HG03520 (cell line): Measurements from ENCODE around the gene NFYC.

Source experiments
- ATAC-seq: cut with Tn5 transposase; IDR thresholded peaks from one replicate; pipeline ENCODE4 v1.9.1; 2021; ENCODE audit warnings: mild to moderate bottlenecking, moderate library complexity; ENCODE audit not compliant: unreplicated experiment

Gene NFYC

DNA sequence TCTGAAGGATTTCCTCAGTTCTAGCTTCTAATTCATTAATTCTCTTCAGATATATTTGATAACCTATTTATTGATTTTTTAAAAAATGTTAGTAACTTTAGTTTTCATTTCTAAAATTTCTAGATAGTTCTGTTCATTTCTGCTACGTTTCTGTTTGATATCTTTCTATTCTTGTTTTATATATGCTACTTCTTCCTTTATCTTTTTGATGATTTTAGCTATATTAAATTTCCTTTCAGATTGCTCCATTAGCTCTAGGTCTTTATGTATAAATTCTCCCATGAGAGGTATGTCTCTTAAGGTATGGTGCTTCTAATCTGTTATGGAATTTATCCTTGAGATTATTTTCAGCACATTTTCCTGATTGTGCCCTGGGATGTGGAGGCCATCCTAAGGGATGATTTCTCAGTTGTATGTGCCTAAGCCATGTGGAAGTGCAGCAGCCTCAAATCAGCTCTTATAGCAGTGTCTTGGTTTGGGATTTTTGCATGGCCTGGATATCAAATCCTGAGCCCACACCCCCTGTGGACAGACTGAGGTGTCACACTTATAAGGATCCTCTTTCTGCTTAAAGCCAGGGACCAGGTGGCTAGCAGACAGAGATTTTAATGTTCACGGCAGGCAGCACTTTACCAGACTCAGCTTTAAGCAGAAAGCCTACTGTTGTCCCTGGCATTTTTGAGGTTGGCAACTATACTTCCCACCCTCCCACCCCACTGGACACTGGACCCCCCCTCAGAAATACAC is 85.9 kb downstream of the NFYC start:
- no peak for ATAC-seq

DNA sequence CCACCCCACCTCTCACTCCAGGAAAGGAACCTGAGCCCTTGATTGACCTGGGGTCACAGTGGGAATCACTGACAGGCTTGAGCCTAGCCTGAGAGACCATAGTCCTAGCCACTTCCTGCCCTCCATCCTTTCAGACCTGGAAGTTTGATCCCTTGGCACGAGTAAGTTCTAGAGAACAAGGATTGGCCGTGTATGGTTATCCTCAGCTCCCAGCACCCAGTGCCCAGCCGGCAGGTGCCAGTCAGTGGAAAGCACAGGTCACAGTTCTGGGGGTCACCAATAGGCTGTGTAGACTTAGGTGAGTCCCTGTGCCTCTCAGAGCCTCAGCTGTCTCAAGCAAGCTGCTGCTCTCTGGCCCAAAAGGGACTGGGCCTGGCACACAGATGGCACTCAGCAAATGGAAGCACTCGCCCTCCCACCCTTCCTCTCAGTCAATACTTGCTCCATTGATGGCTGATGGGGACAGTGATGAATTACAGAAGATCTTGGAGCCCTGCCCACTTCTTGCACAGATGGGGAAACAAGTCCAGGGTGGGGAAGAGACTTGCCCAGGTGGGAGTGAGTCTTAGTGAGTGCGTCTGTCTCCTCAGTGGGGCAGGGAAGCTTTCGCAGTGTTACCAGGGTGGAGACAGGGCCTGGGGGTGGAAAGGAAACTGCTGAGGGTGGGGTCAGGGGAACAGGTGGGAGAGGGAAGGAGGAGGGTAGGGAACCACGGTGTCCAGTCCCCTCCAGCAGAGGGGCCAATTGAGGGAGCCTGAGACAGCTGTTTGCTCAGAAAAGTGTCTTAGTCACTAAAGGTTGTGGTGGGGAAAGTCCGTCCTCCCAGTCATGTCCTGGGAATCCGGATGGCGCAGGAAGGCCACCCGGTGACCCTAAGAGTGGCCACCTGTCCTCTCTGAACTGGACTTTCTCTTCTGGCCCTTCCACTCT is 89.4 kb downstream of the NFYC start:
- ATAC-seq = no peak

DNA sequence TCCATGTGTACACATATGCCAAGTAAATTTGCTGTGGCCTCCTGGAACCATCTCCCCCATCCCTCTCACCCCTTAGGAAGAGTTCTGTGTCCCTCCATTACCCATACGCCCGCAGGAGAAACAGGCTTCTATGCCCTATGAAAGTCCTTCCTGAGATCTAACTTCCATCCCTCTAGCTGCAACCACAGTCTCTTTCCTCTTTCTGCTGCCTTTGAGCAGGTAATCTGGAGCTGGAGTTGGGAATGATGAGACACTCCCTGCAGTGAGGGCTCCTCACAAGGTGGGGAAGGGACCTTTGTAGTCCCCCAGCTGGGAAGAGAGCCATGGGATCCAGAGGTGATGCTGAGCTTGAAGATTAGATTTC is 90.1 kb downstream of the NFYC start:
- ATAC-seq = no peak

DNA sequence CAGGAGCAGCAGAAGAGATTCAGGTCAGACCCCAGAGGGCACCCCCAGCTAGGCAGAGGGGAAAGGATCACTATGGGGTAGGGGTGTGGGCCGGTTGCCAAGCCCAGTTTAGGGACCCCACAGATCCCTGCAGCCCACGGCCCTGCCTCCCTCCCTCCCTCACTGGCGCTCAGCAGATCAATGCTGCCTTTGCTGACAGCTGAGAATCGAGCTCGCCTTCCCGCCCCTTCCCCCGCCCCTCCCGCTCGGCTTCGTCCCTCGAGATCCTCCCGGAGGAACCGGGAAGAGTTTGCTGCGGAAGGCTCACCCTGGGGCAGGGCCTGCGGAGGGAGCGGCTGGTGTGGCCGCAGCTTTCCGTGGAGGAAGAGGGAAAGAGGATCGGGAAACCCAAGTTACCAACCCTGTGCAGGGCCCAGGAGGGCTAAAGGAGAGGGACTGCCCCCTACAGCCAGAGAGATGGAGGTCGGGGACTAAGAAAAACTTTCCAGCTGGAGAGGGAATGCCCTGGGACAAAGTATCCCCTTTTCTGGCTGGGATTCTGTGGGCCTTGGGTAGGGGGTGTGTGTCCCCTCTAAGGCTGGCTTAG is 91.0 kb downstream of the NFYC start:
- ATAC-seq = no peak

DNA sequence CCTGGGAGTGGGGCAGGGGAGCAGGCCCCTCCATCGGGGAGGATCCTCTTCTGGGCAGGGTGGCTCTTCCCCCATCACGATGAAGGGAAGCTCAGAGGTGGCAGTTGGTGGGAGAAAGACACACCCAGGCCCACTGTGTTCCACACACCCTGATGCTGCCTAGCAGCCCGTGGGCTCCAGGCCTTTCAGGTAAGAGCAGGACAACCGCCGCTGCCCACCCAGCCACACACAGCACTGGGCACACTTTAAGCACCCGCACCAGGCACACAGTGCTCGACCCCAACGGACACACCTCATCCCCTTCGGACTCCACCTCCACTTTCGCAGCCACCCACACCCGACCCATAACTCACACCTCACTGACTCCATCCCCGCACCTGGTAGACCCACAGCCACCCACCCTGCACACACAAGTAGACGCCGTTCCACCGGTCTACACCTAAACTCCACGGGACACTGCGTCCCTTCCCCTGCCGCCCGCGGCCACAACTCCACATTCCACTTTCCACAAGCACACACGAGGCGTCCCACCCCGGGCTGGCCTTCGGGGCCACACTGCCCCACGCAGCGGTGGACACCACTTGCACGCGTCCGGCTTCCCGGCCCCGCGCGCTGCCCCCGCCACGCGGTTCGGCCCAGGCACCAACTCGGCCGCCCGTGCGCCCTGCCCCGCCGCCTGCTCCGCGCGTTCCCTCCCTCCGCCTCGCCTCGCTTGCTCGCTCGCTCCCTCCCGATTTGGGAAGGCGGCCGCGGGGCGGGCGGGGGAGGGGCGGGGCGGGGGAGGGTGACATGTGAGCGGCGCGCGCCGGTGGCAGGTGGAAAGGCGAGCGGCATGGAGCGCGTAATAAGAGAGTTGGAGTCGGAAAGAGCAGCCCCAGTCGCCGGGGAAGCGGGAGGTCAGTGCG is 91.7 kb downstream of the NFYC start, which contains the start of gene KCNQ4:
Gene KCNQ4, plus strand, starts transcription at position 787 of the 905 bp plus-strand sequence. CDS start 307 bp downstream, outside the sequence.
- ATAC-seq = no peak

DNA sequence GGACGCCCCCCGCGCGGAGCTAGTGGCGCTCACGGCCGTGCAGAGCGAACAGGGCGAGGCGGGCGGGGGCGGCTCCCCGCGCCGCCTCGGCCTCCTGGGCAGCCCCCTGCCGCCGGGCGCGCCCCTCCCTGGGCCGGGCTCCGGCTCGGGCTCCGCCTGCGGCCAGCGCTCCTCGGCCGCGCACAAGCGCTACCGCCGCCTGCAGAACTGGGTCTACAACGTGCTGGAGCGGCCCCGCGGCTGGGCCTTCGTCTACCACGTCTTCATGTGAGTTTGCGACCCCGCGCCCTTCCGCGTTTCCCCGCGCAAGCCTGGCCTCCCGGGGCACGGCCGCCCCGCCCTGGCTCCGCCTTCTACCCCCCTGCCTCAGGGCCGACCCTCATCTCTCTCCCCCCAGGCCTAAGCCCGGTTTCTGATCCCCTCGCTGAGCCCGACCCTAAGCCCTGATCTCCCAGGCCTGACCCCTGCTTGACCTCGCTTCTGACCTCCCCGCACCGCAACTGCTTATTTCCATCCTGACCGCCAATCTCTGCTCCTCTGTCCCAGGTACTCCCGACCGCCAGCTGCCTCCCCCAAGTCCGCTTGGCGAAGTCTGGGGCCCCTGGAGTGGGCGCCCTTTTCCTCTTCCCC is 92.8 kb downstream of the NFYC start:
- ATAC-seq = no peak

DNA sequence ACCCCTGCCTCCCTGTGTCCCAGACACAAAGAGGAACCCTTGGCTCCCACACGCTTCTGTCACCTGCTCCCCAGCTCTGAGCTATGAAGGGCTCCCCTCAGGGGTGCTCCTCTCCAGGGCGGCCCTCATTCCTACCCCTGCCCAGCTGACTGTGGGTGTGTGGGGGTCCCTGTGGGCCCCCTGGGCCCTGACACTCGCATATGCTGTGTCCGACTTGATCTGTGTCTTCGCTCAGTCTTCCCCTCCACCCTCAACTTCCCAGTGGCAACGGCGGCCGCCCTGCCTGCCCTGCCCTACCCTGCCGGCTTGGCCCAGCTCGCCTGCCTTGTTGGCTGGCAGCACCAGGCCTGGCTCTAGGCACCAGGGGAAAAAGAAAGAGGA is 93.3 kb downstream of the NFYC start:
- ATAC-seq = no peak

DNA sequence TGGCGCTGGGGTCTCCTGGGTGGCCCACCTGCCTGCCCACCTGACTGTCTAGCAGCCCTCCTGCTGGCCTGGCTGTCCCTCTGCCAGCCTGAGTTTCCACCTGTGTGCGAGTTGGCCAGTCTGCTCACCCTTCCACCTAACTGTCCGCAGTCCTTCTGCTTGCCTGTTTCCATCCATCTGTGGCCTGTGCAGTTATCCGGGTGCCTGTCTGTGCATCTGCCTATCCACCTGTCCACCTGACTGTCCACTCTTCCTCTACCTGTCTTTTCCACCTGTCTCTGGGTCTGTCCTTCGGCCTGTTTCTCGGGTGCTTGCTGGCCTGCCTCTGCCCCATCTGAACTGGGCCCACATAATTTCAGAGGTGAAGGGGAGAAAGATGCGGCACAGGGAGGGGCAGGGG is 93.9 kb downstream of the NFYC start:
- ATAC-seq = no peak

DNA sequence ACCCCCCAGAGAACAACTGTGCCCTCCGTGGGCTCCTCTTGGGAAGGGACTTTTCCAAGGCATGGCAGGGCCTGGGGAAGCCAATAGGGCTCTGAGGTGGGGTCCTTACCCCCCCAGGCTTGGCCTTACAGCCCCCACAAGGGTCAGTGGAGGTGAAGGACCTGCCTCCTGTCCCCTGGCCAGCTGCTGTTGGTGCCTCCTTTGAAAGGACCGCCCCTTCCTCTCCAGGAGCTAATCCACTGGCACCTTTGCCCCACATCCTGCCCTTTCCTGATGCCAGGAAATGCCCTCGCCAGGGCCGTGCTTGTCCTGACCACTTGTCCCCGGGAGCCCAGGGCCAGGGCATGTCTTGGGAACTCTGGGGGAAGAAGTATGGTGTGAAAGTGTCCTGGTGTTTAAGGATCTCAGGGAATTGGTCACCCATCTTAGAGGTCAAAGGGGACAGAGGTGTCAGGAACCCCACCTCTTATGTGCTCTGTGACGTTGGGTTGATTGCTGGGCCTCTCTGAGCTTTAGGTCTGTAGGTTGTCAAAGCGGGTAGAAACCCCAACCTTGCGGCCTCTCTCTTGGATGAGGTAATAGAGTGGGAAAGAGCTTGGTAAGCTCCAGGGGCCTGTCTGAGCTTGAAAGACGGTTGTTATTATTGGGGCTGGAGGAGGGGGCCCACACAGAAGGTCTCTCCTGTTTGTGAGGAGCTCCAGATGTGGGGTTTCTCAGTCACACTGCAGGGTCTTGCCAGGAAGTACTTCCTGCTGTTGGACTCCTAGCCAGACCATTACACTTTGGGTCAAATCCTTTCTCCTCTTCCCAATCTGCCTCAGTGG is 94.9 kb downstream of the NFYC start:
- ATAC-seq = no peak

DNA sequence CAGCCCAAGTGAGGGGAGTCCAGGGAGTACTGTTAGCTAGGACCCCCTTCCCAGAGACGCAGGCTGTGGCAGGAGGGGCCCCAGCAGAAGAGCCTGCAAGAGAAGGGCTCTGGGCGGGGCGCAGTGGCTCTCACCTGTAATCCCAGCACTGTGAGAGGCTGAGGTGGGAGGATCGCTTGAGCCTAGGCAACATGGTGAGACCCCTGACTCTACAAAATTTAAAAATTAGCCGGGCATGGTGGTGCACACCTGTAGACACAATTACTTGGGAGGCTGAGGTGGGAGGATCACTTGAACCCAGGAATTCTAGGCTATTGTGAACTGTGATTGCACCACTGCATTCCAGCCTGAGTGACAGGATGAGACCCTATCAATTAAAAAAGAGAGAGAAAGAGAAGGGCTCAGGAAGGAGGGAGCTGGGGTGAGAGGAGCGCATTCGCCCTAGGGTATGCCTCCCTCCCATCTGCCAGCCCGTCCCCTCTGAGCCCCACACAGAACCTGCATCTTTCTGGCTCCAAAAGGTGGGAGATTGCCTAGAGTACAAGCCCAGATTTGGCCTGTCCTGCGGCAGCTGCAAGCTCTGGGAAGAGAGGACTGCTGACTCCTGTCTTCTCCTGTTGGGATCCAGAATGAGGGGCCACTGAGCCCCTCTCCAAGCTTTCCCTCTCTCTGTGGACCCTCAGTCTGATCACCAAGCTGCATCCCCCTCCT is 95.6 kb downstream of the NFYC start:
- ATAC-seq = no peak

DNA sequence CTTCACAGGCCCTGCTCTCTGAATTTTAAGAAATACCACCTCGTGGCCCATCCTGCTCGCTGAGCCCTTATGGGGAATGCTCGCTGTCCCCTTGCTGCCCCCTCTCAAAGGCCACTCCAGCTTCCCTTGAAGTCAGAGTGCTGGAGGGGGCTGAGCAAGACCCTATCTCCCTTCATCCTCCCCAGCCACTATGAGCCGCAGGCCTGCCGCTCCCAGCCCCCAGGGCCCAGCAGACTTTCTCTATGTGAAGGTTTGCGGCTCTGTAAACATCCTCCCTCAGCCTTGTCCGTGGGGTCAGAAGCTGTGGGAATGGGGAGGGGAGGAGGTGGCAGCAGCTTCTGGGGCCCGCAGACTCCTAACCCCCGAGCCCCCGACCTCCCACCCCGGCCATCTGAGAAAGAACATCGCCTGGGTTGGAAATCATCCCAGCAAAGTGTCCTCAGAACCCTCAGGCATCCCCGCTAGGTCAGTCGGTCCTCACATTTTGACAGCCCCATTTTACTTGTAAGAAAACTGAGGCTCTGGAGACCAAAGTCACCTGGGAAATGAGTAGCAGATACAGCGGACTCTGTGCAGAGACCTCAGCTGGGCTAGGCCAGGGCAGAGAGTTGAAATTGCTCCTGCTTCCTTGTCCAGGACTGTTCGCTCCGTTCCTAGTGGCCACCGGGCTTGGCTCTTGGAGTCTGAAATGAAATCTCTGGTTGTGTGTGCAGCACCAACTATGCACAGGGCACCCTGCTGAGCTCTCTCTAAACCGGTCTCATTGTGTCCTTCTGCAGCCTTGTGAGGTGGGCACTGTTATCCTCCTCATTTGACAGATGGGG is 96.4 kb downstream of the NFYC start:
- no peak for ATAC-seq

DNA sequence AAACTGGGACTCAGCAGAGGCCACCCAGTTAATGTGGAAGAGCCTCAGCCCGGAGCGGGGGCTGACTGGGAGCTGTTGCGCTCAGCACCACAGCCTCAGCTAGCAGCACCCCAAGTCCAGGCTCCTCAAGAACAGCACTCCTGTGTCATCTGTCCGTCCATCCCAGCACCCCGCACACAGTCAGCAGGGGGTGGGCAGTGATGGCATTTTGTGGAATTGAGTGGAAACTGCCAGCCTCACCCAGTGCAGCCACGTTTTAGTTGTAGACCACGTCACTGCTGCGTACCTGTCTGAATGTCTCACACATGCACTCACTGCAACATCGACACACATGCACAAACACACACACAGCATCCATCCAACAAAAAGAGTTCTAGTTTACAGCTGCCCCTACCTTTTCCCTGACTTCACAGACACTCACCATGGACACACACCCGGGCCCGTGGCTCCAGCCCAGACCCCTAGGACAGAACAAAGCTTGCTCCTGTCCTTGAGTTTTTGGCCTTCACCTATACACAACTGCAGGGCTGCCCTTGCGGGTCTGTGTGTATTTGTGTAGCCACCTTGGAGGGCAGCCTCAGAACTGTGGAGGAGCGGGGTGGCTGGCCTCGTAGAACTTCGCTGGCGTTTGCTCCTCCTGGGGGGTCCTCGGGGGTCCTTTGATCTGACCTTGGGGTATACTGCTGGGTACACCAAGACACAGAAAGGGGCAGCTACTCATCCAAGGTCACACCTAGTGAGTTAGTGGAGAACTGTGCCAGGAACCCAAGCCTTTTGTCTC is 97.2 kb downstream of the NFYC start:
- ATAC-seq = no peak

DNA sequence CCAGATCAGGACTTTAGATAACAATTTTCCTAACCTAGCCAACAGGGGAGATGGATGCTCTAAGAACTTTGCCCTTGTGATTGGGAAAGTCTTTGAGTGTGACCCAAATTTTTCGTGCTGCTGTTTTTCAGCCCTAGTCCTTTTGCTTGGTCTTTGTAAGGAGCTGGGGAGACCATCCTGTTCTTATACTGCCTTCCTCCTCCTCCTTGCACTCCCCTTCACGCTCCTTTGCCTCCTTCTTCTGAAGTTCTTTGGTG is 97.8 kb downstream of the NFYC start:
- no peak for ATAC-seq

DNA sequence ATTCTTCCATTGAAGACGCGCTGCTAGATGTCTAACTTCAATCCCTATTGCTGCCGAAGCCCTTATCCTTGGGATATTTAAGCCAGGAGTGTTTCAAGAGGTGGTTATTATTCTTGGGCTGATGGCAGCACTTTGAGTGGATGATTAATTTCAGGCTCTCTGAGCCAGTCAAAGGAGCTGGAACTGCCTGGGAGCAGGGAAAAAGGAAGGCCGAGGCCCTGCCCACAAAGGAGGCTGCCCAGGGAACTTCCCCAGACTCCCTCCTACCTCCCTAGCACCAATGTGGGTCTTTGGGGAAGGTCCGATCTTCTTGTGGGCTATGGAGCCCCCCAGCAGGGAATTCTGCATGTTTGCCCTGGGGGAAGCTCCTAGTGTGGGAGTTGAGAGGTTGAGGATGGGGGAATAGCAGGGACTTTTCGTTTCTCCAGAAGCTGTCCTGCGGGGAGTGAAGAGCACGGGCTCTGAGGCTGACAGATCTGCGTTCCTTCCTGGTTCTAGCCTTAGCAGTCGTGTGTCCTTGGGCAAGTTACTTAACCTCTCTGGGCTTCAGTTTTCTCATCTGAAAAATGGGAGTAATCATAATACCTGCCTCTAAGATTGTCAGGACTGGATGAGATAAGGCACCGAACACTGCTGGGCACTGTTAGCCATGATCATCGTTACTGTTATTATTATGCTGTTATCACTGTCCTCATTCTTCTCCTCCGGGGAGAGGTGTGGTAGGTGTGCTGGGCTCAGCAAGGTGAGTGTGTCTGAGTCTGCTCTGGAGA is 98.3 kb downstream of the NFYC start:
- ATAC-seq = no peak

DNA sequence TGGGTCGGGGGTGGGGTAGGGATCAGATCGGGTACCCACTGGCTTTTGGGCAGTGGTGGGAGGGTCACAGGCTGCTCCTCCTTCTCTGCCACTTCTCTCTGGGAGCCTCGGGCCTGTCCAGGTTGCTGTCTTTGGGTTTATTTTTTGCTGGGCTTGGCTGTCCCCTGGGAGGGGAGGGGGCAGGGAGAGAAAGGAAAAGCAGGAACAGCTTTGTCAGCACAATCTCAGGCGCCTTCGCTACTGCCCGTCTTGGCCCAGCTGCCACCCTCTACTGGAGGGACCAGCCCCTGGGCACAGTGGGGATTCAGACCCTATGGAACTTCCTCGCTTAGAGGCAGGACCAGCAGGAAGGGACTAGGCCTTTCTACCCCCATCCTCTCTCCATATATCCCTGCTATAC is 100.5 kb downstream of the NFYC start:
- ATAC-seq = no peak

DNA sequence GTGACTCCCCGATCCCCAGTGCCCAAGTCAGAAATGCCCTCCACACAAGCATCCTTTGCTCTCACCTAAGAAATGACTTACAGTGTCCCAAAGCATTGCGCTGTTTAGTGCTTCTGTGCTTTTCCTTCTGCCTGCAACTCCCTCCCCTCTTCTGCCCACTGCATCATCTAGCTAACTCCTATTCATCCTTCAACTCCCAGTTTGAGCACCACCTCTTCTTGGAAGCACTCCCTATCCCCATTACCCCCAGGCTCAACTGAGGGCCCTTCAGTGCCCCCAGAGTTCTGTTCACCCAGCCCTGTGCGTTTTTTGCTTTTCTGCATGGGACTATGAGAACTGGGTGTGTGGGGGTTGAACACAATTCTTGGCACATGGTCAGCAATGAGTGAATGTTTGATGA is 102.1 kb downstream of the NFYC start:
- ATAC-seq = no peak

DNA sequence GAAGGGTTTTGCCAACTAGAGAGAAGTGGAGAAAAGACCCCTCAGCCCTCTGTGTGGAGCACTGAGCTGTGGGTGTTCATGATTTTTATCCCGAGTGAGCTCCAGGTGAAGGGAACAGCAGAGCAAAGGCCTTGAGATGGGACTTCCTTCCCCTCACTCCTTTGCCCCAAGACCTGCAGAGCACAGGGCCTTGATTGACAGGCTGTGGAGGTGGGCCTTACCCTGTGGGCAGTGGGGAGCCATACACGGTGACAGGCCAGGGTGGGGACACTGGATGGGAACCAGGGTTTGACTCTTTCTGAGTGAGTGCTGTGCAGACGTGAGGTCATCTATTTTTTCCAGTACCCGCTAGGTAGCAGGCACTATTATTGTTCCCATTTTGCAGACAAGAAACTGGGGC is 102.5 kb downstream of the NFYC start:
- no peak for ATAC-seq
